ENCODE data around the gene DIAPH1.

DIAPH1 gene

DNA sequence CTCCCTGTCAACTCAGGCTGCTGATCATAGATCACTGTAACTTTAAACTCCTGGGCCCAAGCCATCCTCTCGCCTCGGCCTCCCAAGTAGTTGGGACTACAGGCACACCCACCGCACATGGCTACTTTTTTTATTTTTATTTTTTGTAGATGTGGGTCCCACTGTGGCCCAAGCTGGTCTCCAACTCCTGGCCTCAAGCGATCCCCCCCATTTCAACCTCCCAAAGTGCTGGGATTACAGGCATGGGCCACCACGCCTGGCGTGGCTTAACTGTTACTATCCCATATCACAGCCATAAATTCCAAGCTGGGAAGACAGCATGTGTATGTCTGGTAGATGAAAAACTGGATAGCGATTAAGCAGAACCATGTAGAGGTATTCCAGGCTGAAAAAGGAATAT is 16.8 kb upstream of the DIAPH1 start:
- FAIRE-seq (no peak), DNase-seq (ENCODE audit: insufficient read length, low spot score) (no peak)
- TF ChIP-seq POU2F2 (IDR thresholded peaks at IDR 0.05; ENCODE audit: low read depth, low read length) (no peak), POLR2A (IDR thresholded peaks at IDR 0.05; ENCODE audit: low read depth, low read length) (no peak), SPI1 (IDR thresholded peaks at IDR 0.05; ENCODE audit: low read depth, low read length) (no peak), POLR2AphosphoS5 (IDR thresholded peaks at IDR 0.05; ENCODE audit: low read depth, low read length) (no peak), TAF1 (IDR thresholded peaks at IDR 0.05; ENCODE audit: low read depth, low read length) (no peak), PAX5 (IDR thresholded peaks at IDR 0.05; ENCODE audit: insufficient read depth, low read length, severe bottlenecking) (no peak)

DNA sequence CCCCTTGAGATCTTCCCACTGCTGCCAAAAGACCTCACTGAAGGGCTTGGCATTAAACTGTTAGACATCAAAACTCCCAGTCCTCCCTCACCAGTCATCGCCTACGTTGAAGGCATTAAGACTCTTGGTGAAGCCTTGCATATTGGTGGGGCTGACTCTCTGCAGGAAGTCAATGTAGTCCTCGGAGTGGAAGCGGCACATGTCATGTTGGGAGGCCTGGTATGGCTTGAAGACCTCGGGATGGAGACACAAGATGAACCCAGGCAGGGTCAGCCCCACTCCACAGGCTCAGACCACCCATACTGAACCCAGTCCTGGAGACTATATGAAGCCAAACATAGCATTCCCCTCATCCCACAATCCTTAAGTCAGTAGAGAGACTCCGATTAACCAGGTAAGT is 15.9 kb upstream of the DIAPH1 start:
- no peak for DNase-seq (ENCODE audit: insufficient read length, low spot score)
- no peak for TF ChIP-seq PAX5 (IDR thresholded peaks at IDR 0.05; ENCODE audit: insufficient read depth, low read length, severe bottlenecking)
- no peak for TF ChIP-seq POLR2AphosphoS5 (IDR thresholded peaks at IDR 0.05; ENCODE audit: low read depth, low read length)
- no peak for TF ChIP-seq POU2F2 (IDR thresholded peaks at IDR 0.05; ENCODE audit: low read depth, low read length)
- TF ChIP-seq TAF1 (IDR thresholded peaks at IDR 0.05; ENCODE audit: low read depth, low read length) = no peak
- TF ChIP-seq POLR2A (IDR thresholded peaks at IDR 0.05; ENCODE audit: low read depth, low read length) = no peak
- no peak for TF ChIP-seq SPI1 (IDR thresholded peaks at IDR 0.05; ENCODE audit: low read depth, low read length)
- no peak for FAIRE-seq

- peak; percentile 71 for FAIRE-seq
- no peak for TF ChIP-seq TAF1 (IDR thresholded peaks at IDR 0.05; ENCODE audit: low read depth, low read length)
- TF ChIP-seq SPI1 (IDR thresholded peaks at IDR 0.05; ENCODE audit: low read depth, low read length) = peak; percentile 88
- no peak for DNase-seq (ENCODE audit: insufficient read length, low spot score)
Observed at GRCh38 chr5:141633871-141634561, 15.2 kb upstream of the DIAPH1 start.

DNA sequence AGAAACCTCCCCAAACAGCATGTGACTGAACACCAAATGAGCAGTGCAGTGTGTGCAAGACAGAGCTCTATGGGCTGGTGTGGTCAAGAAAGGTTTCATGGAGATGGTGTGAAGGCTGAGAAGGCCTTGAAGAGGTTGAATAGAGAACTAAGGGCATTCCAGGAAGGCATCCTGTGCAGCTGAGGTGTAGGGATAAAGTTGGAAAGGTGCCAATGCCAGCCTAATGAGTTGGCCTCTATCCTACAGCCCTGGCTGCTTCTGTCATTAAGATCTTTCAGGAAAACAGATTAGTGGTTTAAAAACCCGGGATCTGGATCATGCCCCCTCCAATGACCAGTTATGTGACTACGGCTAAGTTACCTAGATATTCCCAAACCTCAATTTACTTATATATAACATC is 13.8 kb upstream of the DIAPH1 start:
- DNase-seq (ENCODE audit: insufficient read length, low spot score) (no peak), FAIRE-seq (no peak)

GRCh38 chr5:141630570-141631140 is 11.9 kb upstream of the DIAPH1 start:
- TF ChIP-seq POLR2AphosphoS5 (IDR thresholded peaks at IDR 0.05; ENCODE audit: low read depth, low read length) = no peak
- TF ChIP-seq PAX5 (IDR thresholded peaks at IDR 0.05; ENCODE audit: insufficient read depth, low read length, severe bottlenecking) = no peak
- no peak for TF ChIP-seq POLR2A (IDR thresholded peaks at IDR 0.05; ENCODE audit: low read depth, low read length)
- TF ChIP-seq POU2F2 (IDR thresholded peaks at IDR 0.05; ENCODE audit: low read depth, low read length) = no peak
- no peak for TF ChIP-seq SPI1 (IDR thresholded peaks at IDR 0.05; ENCODE audit: low read depth, low read length)
- TF ChIP-seq TAF1 (IDR thresholded peaks at IDR 0.05; ENCODE audit: low read depth, low read length) = no peak
- DNase-seq (ENCODE audit: insufficient read length, low spot score) (no peak), FAIRE-seq (no peak)

More for the DNA sequence above, 13.8 kb upstream of the DIAPH1 start:
- TF ChIP-seq POLR2A (IDR thresholded peaks at IDR 0.05; ENCODE audit: low read depth, low read length) = no peak
- no peak for TF ChIP-seq TAF1 (IDR thresholded peaks at IDR 0.05; ENCODE audit: low read depth, low read length)
- TF ChIP-seq POLR2AphosphoS5 (IDR thresholded peaks at IDR 0.05; ENCODE audit: low read depth, low read length) = no peak
- no peak for TF ChIP-seq POU2F2 (IDR thresholded peaks at IDR 0.05; ENCODE audit: low read depth, low read length)
- TF ChIP-seq PAX5 (IDR thresholded peaks at IDR 0.05; ENCODE audit: insufficient read depth, low read length, severe bottlenecking) = no peak
- no peak for TF ChIP-seq SPI1 (IDR thresholded peaks at IDR 0.05; ENCODE audit: low read depth, low read length)

- FAIRE-seq (no peak), DNase-seq (ENCODE audit: insufficient read length, low spot score) (no peak)
- TF ChIP-seq POLR2AphosphoS5 (IDR thresholded peaks at IDR 0.05; ENCODE audit: low read depth, low read length) (no peak), POLR2A (IDR thresholded peaks at IDR 0.05; ENCODE audit: low read depth, low read length) (no peak), SPI1 (IDR thresholded peaks at IDR 0.05; ENCODE audit: low read depth, low read length) (no peak), POU2F2 (IDR thresholded peaks at IDR 0.05; ENCODE audit: low read depth, low read length) (no peak), PAX5 (IDR thresholded peaks at IDR 0.05; ENCODE audit: insufficient read depth, low read length, severe bottlenecking) (no peak), TAF1 (IDR thresholded peaks at IDR 0.05; ENCODE audit: low read depth, low read length) (no peak)
Observed at GRCh38 chr5:141628175-141628788, 9.5 kb upstream of the DIAPH1 start.

GRCh38 chr5:141623611-141624010 is 4.8 kb upstream of the DIAPH1 start:
- TF ChIP-seq POLR2A (IDR thresholded peaks at IDR 0.05; ENCODE audit: low read depth, low read length) (no peak), SPI1 (IDR thresholded peaks at IDR 0.05; ENCODE audit: low read depth, low read length) (no peak), POU2F2 (IDR thresholded peaks at IDR 0.05; ENCODE audit: low read depth, low read length) (no peak), POLR2AphosphoS5 (IDR thresholded peaks at IDR 0.05; ENCODE audit: low read depth, low read length) (no peak), TAF1 (IDR thresholded peaks at IDR 0.05; ENCODE audit: low read depth, low read length) (no peak), PAX5 (IDR thresholded peaks at IDR 0.05; ENCODE audit: insufficient read depth, low read length, severe bottlenecking) (no peak)
- no peak for FAIRE-seq

GRCh38 chr5:141623186-141623585 is 4.4 kb upstream of the DIAPH1 start:
- FAIRE-seq = peak; percentile 78
- DNase-seq (ENCODE audit: insufficient read length, low spot score) = no peak
- TF ChIP-seq SPI1 (IDR thresholded peaks at IDR 0.05; ENCODE audit: low read depth, low read length) (peak; percentile 90), POLR2AphosphoS5 (IDR thresholded peaks at IDR 0.05; ENCODE audit: low read depth, low read length) (no peak), TAF1 (IDR thresholded peaks at IDR 0.05; ENCODE audit: low read depth, low read length) (no peak)

More at GRCh38 chr5:141623611-141624010, 4.8 kb upstream of the DIAPH1 start:
- no peak for DNase-seq (ENCODE audit: insufficient read length, low spot score)

DNA sequence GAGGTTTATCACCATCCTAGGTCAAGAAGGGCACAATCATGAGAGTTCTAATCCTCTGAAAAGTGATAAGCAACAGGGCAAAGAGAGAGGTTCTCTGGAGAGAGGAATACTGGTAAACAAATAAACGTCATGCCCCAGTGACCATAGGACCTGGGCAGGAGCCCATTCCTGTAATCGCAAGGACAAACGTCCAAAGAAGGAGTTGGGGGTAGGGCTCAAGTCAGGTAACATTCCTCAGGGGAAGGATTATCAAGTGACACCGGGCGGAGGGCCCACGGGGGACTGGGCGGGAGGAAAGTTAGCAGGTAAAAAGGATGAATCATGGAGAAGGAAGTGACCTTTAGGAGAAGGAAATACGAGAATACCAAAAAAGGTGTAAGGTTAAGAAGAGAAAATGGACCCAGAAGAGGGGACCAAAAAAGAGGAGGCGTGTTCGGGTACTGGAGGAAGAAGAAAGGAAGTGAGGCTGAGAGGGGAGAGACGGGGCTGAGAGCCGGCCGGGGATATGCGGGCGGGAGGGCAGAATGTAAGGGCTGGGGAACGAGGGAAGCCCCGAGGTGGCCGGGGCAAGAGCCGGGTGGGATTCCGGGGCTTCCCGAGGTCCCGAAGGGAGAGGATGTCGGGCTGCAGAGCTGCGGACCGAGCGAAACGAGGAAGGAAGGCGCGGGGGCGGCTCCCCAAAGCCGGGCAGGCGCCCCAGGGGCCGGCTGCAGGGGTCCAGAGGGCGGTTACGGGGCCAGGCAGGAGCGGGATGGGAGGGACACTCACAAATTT is 583 bp downstream of the DIAPH1 start:
- DNase-seq (ENCODE audit: insufficient read length, low spot score) (no peak), FAIRE-seq (peak; percentile 84)
- TF ChIP-seq SPI1 (IDR thresholded peaks at IDR 0.05; ENCODE audit: low read depth, low read length) (peak; percentile 59), POLR2AphosphoS5 (IDR thresholded peaks at IDR 0.05; ENCODE audit: low read depth, low read length) (no peak), POLR2A (IDR thresholded peaks at IDR 0.05; ENCODE audit: low read depth, low read length) (no peak)

Data from GM12891 (cell line).